Right lobe of liver (tissue), 6 donors: ENCODE measurements around the gene DAW1. TPM values are rescaled to one million over a fixed set of nuclear protein-coding genes. Genes with fewer than 3 reads are reported as not detected.
A peak's percentile ranks its signal among the peaks of the same experiment; 100 is the strongest.

Experiments used
- ATAC-seq, 4 donors: fragments of 200-7000 bp; cut with Tn5 transposase; one replicate each; pipeline ENCODE4 v1.9.1; 2020; ENCODE audit warnings: mild to moderate bottlenecking in 4 of 4, moderate library complexity in 4 of 4
- DNase-seq, 3 donors: peaks; one replicate each; pipeline ENCODE4 v3.0.0-alpha.2; 2020
- H3K27ac ChIP-seq, 3 donors: fragments of 200-600 bp; one replicate each; pipeline ENCODE4 v1.8.0; 2022
- H3K27me3 ChIP-seq, 2 donors: fragments of 200-600 bp; one replicate each; pipeline ENCODE4 v1.8.0; 2022
- H3K36me3 ChIP-seq, 4 donors: fragments of 200-600 bp; sonication (generic) in 1 of 4; one replicate each; pipeline versions ENCODE4 v1.5.1 to v1.8.0; 2017 to 2022; ENCODE audit warnings: control low read depth in 1 of 4
- H3K4me1 ChIP-seq, 4 donors: fragments of 200-600 bp; sonication (generic) in 1 of 4; one replicate each; pipeline versions ENCODE4 v1.5.1 to v1.8.0; 2017 to 2022; ENCODE audit warnings: control low read depth in 1 of 4
- H3K4me3 ChIP-seq, 3 donors: fragments of 200-600 bp; one replicate each; pipeline ENCODE4 v1.8.0; 2022
- H3K9me3 ChIP-seq, 4 donors: fragments of 200-600 bp; sonication (generic) in 1 of 4; one replicate each; pipeline versions ENCODE4 v1.5.1 to v1.8.0; 2017 to 2022; ENCODE audit warnings: control low read depth in 1 of 4
- POLR2A ChIP-seq: fragments of 450-650 bp; IDR thresholded peaks from one replicate; pipeline ENCODE4 v1.6.1; 2017; ENCODE audit warnings: antibody characterized with exemption, mild to moderate bottlenecking
- WGBS: methylation state at CpG from one replicate; pipeline ENCODE4 v1.1.6; 2018; ENCODE audit warnings: low coverage, low lambda C conversion rate; ENCODE audit not compliant: insufficient coverage; ENCODE audit errors: missing lambda C conversion rate; 5-methylcytosine and 5-hydroxymethylcytosine counted together
- intact Hi-C, 2 donors: fragments of 100-400 bp; cut with DNase I; formaldehyde crosslinking; loops; one replicate each; pipeline versions ENCODE4 v1.11.2 to v1.14.1; 2022
- long read RNA-seq: library from polyadenylated mRNA; unstranded; transcript quantifications from one replicate; pipeline ENCODE4 v2.0.0, GENCODE V29; 2019
- total RNA-seq, 6 experiments: library from RNA; depleted of rRNA in 2 of 6; stranded (reverse); fragments of >200 nt in 2 of 6; fragmentation: NEBNext Ultra II Directional in 3 of 6; extraction: Animal tissue kit (Norgen Biotek cat#: 25700) in 3 of 6; gene quantifications; one replicate each; pipeline versions ENCODE4 v1.1.0 to v1.2.4, GENCODE V29; 2016 to 2023
- TF ChIP-seq, protein P1 (sequence below), 4 donors: fragments of 200-600 bp in 3 of 4; fragments of 450-650 bp in 1 of 4; IDR thresholded peaks; one replicate each; pipeline versions ENCODE4 v1.5.1 to v1.8.0; 2016 to 2022; ENCODE audit warnings: antibody characterized with exemption in 4 of 4, mild to moderate bottlenecking in 2 of 4
- donor health status: DM: no; HTN: yes; CAD: no.
- donor health status: DM: no; HTN: no; CAD: no.
- donor health status: DM: no; HTN: no; CAD: no.
- donor health status: DM: no; HTN: yes; CAD: no.
- donor health status: DM: no; HTN: yes; CAD: no.

Gene DAW1
- not detected for total RNA-seq
- long read RNA-seq = 0 reads

- peak; percentile 52 to 66 (median 56) for DNase-seq
- H3K9me3 ChIP-seq = no peaks in the 10 kb centered on the region
- ATAC-seq = peak; percentile 59 to 76 (median 64)
- H3K27ac ChIP-seq = no peak within 1 kb of the TSS
- H3K4me3 ChIP-seq = peak within 1 kb of the TSS; percentile 14 to 34 (median 26)
- H3K27me3 ChIP-seq = peaks cover 0 to 9% of the 10 kb centered on the region in 2 donors
- H3K4me1 ChIP-seq = peaks cover 0 to 8% (median 0%) of the 10 kb centered on the region in 4 donors
- intact Hi-C loops = no loop called here
- TF ChIP-seq POLR2A = no peak
- TF ChIP-seq, protein P1, sequence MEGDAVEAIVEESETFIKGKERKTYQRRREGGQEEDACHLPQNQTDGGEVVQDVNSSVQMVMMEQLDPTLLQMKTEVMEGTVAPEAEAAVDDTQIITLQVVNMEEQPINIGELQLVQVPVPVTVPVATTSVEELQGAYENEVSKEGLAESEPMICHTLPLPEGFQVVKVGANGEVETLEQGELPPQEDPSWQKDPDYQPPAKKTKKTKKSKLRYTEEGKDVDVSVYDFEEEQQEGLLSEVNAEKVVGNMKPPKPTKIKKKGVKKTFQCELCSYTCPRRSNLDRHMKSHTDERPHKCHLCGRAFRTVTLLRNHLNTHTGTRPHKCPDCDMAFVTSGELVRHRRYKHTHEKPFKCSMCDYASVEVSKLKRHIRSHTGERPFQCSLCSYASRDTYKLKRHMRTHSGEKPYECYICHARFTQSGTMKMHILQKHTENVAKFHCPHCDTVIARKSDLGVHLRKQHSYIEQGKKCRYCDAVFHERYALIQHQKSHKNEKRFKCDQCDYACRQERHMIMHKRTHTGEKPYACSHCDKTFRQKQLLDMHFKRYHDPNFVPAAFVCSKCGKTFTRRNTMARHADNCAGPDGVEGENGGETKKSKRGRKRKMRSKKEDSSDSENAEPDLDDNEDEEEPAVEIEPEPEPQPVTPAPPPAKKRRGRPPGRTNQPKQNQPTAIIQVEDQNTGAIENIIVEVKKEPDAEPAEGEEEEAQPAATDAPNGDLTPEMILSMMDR (IDR thresholded peaks at IDR 0.05) = no peak
- no CpG with 5 or more reads among the region's 34 CpGs for WGBS
- no peaks in the 10 kb centered on the region for H3K36me3 ChIP-seq
Observed at GRCh38 chr2:227871375-227871791, at the start of gene DAW1. DAW1 (plus strand) TSS chr2:227871631; CDS start chr2:227871690, 59 bp downstream.

DNA sequence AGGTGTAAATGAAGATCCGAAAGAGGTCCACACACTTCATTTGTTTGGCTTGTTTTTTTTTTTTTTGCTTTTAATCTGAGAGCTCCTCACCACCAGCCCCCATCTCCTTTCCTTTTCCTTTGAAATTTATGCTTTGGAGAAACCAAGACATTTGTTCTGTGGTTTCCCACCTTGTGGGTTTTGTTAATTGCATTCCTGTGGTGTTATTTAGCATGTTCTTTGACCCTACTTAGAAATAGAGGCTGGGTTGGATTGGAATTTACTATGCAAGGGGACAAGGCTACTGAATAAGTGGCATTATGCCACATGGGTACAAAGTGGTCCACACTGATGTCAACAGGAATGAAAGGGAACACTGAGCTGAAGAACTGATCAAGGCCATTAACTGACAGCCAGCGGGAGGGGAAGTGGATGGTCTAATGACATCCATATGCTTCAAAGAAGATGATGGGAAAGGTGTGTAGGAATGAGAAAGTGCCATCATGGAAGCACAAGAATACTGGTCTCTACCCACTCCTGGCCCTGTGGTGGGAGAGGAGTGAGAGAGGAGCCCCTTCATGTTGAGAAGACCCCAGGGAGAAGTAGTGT, 48.9 kb upstream of the DAW1 start:
- H3K36me3 ChIP-seq = no peaks in the 10 kb centered on the region
- TF ChIP-seq POLR2A = no peak
- TF ChIP-seq, protein P1 (IDR thresholded peaks at IDR 0.05) = no peak
- no peak overlapping the region for H3K4me3 ChIP-seq
- DNase-seq (no peak), ATAC-seq (no peak)
- H3K4me1 ChIP-seq = no peaks in the 10 kb centered on the region
- H3K27ac ChIP-seq = no peak overlapping the region
- H3K9me3 ChIP-seq = no peaks in the 10 kb centered on the region
- intact Hi-C loops = no loop called here
- H3K27me3 ChIP-seq = no peaks in the 10 kb centered on the region
- 80% methylated on average over 2 of the region's 2 CpGs for whole genome bisulfite sequencing

GRCh38 chr2:227823922-227824321, 47.5 kb upstream of the DAW1 start:
- no peaks in the 10 kb centered on the region for H3K9me3 ChIP-seq
- 61% methylated on average over 2 of the region's 2 CpGs for WGBS
- no peak for ATAC-seq
- no peaks in the 10 kb centered on the region for H3K27me3 ChIP-seq
- no peaks in the 10 kb centered on the region for H3K36me3 ChIP-seq
- H3K4me1 ChIP-seq = no peaks in the 10 kb centered on the region
- no peak for DNase-seq
- H3K4me3 ChIP-seq = no peak overlapping the region
- intact Hi-C loops = no loop called here
- TF ChIP-seq, protein P1 (IDR thresholded peaks at IDR 0.05) = no peak
- TF ChIP-seq POLR2A = no peak
- H3K27ac ChIP-seq = no peak overlapping the region

DNA sequence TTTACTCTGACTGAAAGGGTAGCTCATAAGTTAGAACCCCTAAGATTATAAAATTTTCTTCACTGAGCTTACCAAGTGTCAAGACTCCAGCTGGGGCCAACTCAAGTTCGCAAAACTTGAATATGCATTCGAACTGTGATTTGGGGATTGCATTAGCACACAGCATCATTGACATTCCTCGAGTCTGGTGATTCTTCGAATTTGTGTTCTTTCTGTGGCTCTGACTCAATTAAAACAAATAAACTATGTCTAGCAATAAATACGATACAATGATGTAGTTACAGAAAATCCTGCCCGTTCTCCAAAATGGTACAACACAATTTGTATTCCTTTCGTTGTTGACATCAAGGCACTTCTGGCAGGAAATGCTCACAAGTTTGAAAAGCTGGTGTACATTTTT, 46.7 kb upstream of the DAW1 start:
- H3K36me3 ChIP-seq = no peaks in the 10 kb centered on the region
- DNase-seq (no peak), ATAC-seq (no peak)
- no peak for TF ChIP-seq POLR2A
- TF ChIP-seq, protein P1 (IDR thresholded peaks at IDR 0.05) = no peak
- WGBS = 74% methylated on average over 7 of the region's 7 CpGs
- intact Hi-C loops = no loop called here
- no peak overlapping the region for H3K27ac ChIP-seq
- no peaks in the 10 kb centered on the region for H3K27me3 ChIP-seq
- no peak overlapping the region for H3K4me3 ChIP-seq
- no peaks in the 10 kb centered on the region for H3K9me3 ChIP-seq
- no peaks in the 10 kb centered on the region for H3K4me1 ChIP-seq
